B cell (primary cell): ENCODE data around the gene S1PR1.

Experiments used
- CTCF ChIP-seq: fragments of 200-600 bp; IDR thresholded peaks from one replicate; pipeline ENCODE4 v1.8.0; 2022; ENCODE audit warnings: antibody characterized with exemption, mild to moderate bottlenecking
- EZH2 ChIP-seq: IDR thresholded peaks from 2 replicates; pipeline ENCODE4 v1.6.1; 2012; ENCODE audit warnings: borderline replicate concordance, low read depth, mild to moderate bottlenecking, moderate library complexity, low read length; ENCODE audit not compliant: insufficient read depth, poor library complexity, severe bottlenecking

- TF ChIP-seq CTCF (no peak), EZH2 (no peak)
These were observed 42.1 kb upstream of the S1PR1 start for GRCh38 chr1:101194746-101195145.
